ENCODE data around the gene ASIC5.

DNA sequence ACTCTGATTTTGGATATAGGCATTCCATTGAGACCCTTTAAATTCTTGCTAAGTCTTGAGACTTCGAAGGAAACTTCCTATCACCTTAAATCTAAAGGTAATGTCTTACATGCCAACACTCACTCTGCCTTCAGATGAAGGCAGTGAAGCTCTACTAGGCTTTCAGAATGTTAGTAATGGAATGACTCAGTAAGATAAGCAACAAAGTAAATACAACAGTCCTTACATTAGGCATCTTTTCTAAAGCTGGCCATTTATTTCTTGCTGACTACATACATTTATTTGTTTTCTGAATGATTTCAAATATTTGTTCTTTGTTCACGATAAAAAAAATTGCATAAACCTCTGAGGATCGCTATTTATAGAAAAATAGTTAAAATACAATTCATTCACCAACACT is 43.5 kb downstream of the ASIC5 start:
- TF ChIP-seq, protein P1, sequence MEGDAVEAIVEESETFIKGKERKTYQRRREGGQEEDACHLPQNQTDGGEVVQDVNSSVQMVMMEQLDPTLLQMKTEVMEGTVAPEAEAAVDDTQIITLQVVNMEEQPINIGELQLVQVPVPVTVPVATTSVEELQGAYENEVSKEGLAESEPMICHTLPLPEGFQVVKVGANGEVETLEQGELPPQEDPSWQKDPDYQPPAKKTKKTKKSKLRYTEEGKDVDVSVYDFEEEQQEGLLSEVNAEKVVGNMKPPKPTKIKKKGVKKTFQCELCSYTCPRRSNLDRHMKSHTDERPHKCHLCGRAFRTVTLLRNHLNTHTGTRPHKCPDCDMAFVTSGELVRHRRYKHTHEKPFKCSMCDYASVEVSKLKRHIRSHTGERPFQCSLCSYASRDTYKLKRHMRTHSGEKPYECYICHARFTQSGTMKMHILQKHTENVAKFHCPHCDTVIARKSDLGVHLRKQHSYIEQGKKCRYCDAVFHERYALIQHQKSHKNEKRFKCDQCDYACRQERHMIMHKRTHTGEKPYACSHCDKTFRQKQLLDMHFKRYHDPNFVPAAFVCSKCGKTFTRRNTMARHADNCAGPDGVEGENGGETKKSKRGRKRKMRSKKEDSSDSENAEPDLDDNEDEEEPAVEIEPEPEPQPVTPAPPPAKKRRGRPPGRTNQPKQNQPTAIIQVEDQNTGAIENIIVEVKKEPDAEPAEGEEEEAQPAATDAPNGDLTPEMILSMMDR (IDR thresholded peaks at IDR 0.05), result no peak
- TF ChIP-seq, protein P2, sequence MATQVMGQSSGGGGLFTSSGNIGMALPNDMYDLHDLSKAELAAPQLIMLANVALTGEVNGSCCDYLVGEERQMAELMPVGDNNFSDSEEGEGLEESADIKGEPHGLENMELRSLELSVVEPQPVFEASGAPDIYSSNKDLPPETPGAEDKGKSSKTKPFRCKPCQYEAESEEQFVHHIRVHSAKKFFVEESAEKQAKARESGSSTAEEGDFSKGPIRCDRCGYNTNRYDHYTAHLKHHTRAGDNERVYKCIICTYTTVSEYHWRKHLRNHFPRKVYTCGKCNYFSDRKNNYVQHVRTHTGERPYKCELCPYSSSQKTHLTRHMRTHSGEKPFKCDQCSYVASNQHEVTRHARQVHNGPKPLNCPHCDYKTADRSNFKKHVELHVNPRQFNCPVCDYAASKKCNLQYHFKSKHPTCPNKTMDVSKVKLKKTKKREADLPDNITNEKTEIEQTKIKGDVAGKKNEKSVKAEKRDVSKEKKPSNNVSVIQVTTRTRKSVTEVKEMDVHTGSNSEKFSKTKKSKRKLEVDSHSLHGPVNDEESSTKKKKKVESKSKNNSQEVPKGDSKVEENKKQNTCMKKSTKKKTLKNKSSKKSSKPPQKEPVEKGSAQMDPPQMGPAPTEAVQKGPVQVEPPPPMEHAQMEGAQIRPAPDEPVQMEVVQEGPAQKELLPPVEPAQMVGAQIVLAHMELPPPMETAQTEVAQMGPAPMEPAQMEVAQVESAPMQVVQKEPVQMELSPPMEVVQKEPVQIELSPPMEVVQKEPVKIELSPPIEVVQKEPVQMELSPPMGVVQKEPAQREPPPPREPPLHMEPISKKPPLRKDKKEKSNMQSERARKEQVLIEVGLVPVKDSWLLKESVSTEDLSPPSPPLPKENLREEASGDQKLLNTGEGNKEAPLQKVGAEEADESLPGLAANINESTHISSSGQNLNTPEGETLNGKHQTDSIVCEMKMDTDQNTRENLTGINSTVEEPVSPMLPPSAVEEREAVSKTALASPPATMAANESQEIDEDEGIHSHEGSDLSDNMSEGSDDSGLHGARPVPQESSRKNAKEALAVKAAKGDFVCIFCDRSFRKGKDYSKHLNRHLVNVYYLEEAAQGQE (IDR thresholded peaks at IDR 0.05; ENCODE audit: insufficient read depth in 1 of 2, low read depth in 2 of 2, low read length in 1 of 2), result no peak
- TF ChIP-seq POLR2AphosphoS5 (IDR thresholded peaks at IDR 0.05; ENCODE audit: low read depth, low read length), result no peak
